K562 (cell line): ENCODE data around the gene PRSS53. TPM values are rescaled to one million over a fixed set of nuclear protein-coding genes. Genes with fewer than 3 reads are reported as not detected.

Experiments used
- ARHGAP35 ChIP-seq: fragments of 450-650 bp; IDR thresholded peaks from 2 replicates; pipeline ENCODE4 v1.6.1; 2018; ENCODE audit not compliant: partially characterized antibody
- ATF1 ChIP-seq, 2 experiments: fragments of 450-650 bp in 1 of 2; IDR thresholded peaks; 2 replicates each; pipeline ENCODE4 v1.6.1; 2016; ENCODE audit warnings: missing compliant biosample characterization in 1 of 2, missing genetic modification characterization in 1 of 2
- BCL6 ChIP-seq: fragments of 250-450 bp; sonication (Bioruptor Pico); IDR thresholded peaks from 2 replicates; pipeline ENCODE4 v1.4.0; 2020
- FOXK2 ChIP-seq, 2 experiments: fragments of 450-650 bp; IDR thresholded peaks in 1 of 2; conservative IDR thresholded peaks in 1 of 2; 2 replicates each; pipeline ENCODE4 v1.6.1; 2016; ENCODE audit warnings: low read depth in 2 of 2, mild to moderate bottlenecking in 1 of 2
- GABPA ChIP-seq: fragments of 200-800 bp; sonication (Bioruptor generic); conservative IDR thresholded peaks from 2 replicates; pipeline ENCODE4 v1.6.1; 2016; ENCODE audit warnings: low read depth, missing genetic modification characterization, missing compliant biosample characterization
- GTF2F1 ChIP-seq: IDR thresholded peaks from 2 replicates; pipeline ENCODE4 v1.6.1; 2011; ENCODE audit warnings: low read depth, low read length, improper control_type of control experiment
- MECOM ChIP-seq: fragments of 250-450 bp; sonication (Bioruptor Pico); IDR thresholded peaks from 2 replicates; pipeline ENCODE4 v1.8.0; 2022; ENCODE audit warnings: inconsistent platforms
- NONO ChIP-seq, 2 experiments: fragments of 200-400 bp in 1 of 2; fragments of 450-650 bp in 1 of 2; formaldehyde crosslinking in 1 of 2; IDR thresholded peaks; 2 replicates each; pipeline ENCODE4 v1.6.1; 2017; ENCODE audit warnings: low read depth in 2 of 2, mild to moderate bottlenecking in 2 of 2, moderate library complexity in 2 of 2, low read length in 1 of 2
- NRF1 ChIP-seq, 2 experiments: fragments of 450-650 bp; IDR thresholded peaks in 1 of 2; conservative IDR thresholded peaks in 1 of 2; 2 replicates each; pipeline ENCODE4 v1.6.1; 2014; ENCODE audit warnings: mild to moderate bottlenecking in 2 of 2
- SREBF2 ChIP-seq: sonication (generic); formaldehyde crosslinking; IDR thresholded peaks from 2 replicates; pipeline ENCODE4 v1.4.0; 2020; ENCODE audit warnings: mild to moderate bottlenecking, missing genetic modification reagents
- THRB ChIP-seq: fragments of 450-650 bp; formaldehyde crosslinking; conservative IDR thresholded peaks from 2 replicates; pipeline ENCODE4 v1.4.0; 2022; ENCODE audit warnings: mild to moderate bottlenecking, missing genetic modification characterization
- ZNF395 ChIP-seq: fragments of 200-800 bp; sonication (Bioruptor generic); IDR thresholded peaks from 2 replicates; pipeline ENCODE4 v1.6.1; 2017; ENCODE audit warnings: missing genetic modification characterization, missing compliant biosample characterization
- ZNF511 ChIP-seq: sonication (generic); formaldehyde crosslinking; IDR thresholded peaks from 2 replicates; pipeline ENCODE4 v1.8.0; 2022; ENCODE audit warnings: mild to moderate bottlenecking, missing genetic modification reagents
- ZNF609 ChIP-seq: sonication (generic); formaldehyde crosslinking; IDR thresholded peaks from 2 replicates; pipeline ENCODE4 v1.8.1; 2023; ENCODE audit warnings: missing genetic modification reagents, mild to moderate bottlenecking, borderline replicate concordance
- polyA plus RNA-seq, 8 experiments: library from polyadenylated mRNA; depleted of rRNA in 4 of 8; stranded (reverse) in 5 of 8; unstranded in 3 of 8; fragments of >200 nt; fragmentation: Nextera tagmentation in 2 of 8; fragmentation: Illumina TruSeq in 1 of 8; extraction: Ambion mirVana in 2 of 8; extraction: Trizol in 1 of 8; gene quantifications; 2 replicates each; pipeline versions ENCODE4 v1.2.1 to v1.2.3, GENCODE V29; 2011 to 2014; ENCODE audit warnings: inconsistent platforms in 1 of 8, missing spikeins in 1 of 8
- total RNA-seq, 7 experiments: library from RNA; depleted of rRNA in 6 of 7; stranded (reverse); fragments of >200 nt in 6 of 7; fragmentation: Illumina TruSeq in 2 of 7; extraction: Trizol in 2 of 7; gene quantifications; 2 replicates each; pipeline versions ENCODE4 v1.2.1 to v1.2.3, GENCODE V29; 2011 to 2021; ENCODE audit warnings: low replicate concordance in 1 of 7
- TF ChIP-seq, protein P1 (sequence below): fragments of 250-450 bp; sonication (Bioruptor Pico); IDR thresholded peaks from 2 replicates; pipeline ENCODE4 v1.4.0; 2020; ENCODE audit warnings: borderline replicate concordance

The PRSS53 gene
- total and polyA plus RNA-seq, 9 of the 15 experiments (the other 6 are each of a cell fraction or from before 2014, with no cell fraction given), result 0.40 to 1.9 (median 0.78) TPM; not detected in 2

- TF ChIP-seq ZNF609 (no peak), BCL6 (CRISPR knock-in tag) (no peak), SREBF2 (CRISPR knock-in tag) (no peak), FOXK2 (conservative IDR thresholded peaks at IDR 0.05 in 1 of 2, IDR thresholded peaks at IDR 0.05 in 1 of 2; ENCODE audit: low read depth in 2 of 2) (peak in 1 of 2 experiments; percentile 51; a peak in 1 of 4 replicates), ZNF395 (CRISPR knock-in tag) (peak; percentile 65), GABPA (peak; percentile 99), NRF1 (conservative IDR thresholded peaks at IDR 0.05 in 1 of 2, IDR thresholded peaks at IDR 0.05 in 1 of 2) (peak; percentile 59 to 63), ZNF511 (CRISPR knock-in tag) (peak; percentile 58; the same call in 1 of the 2 replicates), MECOM (CRISPR knock-in tag) (no peak), ARHGAP35 (no peak), ATF1 (CRISPR knock-in tag; IDR thresholded peaks at IDR 0.05) (peak; percentile 62), ATF1 (tag; IDR thresholded peaks at IDR 0.05) (peak; percentile 97), GTF2F1 (peak; percentile 67; the same call in 1 of the 2 replicates), THRB (CRISPR knock-in tag) (0 out of 2 replicates have a peak, but pooled peaks have one; percentile 74), NONO (IDR thresholded peaks at IDR 0.05; ENCODE audit: low read depth in 2 of 2, low read length in 1 of 2) (peak; percentile 79 to 97; a peak in 3 of 4 replicates)
- TF ChIP-seq, protein P1, sequence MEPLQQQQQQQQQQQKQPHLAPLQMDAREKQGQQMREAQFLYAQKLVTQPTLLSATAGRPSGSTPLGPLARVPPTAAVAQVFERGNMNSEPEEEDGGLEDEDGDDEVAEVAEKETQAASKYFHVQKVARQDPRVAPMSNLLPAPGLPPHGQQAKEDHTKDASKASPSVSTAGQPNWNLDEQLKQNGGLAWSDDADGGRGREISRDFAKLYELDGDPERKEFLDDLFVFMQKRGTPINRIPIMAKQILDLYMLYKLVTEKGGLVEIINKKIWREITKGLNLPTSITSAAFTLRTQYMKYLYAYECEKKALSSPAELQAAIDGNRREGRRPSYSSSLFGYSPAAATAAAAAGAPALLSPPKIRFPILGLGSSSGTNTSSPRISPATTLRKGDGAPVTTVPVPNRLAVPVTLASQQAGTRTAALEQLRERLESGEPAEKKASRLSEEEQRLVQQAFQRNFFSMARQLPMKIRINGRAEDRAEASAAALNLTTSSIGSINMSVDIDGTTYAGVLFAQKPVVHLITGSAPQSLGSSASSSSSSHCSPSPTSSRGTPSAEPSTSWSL (CRISPR knock-in tag), result no peak
These were observed 28.9 kb upstream of the PRSS53 start, which contains the start of gene KAT8 (continued) for GRCh38 chr16:31117384-31118222.
